Activated CD4-positive, CD25-positive, alpha-beta regulatory T cell treated with anti-CD3 and anti-CD28 coated beads, Interleukin-2, amount 50 U/mL, for 24 hours (primary cell): Measurements from ENCODE around the gene APCDD1L.

Experiments used
- ATAC-seq, 2 donors: fragments of 150-1000 bp; cut with Tn5 transposase; one replicate each; pipeline ENCODE4 v1.10.0; 2021; ENCODE audit warnings: mild to moderate bottlenecking in 1 of 2, moderate library complexity in 1 of 2

APCDD1L gene

DNA sequence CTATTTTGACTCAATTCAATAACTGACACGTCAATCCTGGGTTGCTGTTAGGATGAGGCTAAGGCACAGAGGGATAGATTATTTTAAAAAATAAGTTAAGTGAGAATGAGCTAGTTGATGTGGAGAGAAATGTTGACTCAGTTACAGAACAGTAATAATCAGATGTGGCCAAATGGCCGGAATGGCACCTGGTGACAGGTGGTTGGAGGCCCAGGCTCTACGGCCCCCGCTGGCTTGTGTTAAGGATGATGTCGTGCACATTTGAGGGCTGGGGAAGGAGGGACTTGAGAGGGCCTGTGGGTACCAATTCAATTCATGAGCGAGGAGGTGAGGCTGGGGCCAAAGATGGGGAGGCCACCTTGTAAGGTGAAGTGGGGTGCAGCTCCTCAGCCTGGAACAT lies 31.7 kb downstream of the APCDD1L start:
- ATAC-seq = no peak

DNA sequence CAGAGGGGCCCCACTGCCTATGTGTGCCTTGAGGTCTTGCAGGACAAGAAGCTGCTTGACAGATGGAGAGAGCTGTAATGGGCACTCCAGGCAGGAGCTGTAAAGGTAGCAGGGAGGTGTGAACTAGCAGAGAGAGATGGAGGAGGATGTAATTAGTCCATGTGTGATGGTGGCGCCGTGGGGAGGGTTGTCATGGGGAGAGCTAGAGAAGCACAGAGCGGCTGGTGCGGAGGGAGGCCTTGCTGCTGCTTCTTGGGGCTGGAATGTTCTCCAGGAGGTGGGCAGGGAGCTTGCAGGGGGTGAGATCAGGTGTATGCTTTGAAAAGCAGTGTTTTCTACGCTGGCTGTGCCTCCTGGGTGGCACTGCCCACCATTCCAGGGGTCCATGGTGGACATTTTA lies 32.1 kb downstream of the APCDD1L start:
- ATAC-seq = no peak

DNA sequence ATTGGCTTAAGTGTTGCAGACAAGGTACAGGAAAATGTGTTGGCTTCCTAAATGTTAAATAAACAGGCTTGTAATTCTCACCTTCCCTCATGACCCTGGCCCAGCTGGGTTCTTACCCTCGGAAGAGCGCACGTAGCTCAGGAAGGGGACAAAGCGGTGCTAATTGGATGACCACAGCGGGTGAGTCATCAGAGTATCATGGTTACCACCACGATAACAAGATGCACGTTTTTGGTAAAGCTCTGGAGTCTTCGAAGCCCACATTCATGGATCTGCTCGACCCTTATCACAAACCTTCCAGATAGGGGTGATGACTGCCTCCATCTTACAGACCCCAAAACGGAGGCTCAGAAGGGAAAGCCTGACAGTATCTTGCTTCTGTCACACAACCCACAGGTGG lies 32.8 kb downstream of the APCDD1L start:
- no peak for ATAC-seq

DNA sequence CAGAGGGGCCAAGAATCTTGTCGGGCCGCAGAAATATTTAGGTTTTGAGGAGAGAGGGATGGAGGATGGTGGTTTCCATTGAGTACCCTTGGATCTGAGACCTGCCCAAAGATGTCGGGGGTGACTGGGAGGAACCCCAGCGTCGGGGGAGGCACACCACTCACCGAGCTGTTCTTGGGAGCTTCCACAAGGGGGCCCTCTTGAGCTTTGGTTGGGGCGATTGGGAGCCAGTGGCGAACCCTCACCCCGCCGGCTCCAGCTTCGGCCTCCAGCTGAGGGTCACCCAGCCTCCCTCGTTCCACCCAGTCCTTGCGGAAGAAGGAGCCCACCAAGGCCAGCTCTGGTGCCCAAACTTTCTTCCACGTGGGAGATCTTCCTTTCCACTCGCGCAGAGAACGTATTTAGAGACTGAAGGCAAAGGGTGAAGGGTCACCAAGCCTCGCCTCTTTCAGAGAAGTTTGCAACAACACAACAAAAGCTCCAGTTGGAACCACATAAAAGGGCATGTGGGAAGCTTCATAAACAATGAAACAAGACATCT lies 33.6 kb downstream of the APCDD1L start:
- ATAC-seq = no peak

DNA sequence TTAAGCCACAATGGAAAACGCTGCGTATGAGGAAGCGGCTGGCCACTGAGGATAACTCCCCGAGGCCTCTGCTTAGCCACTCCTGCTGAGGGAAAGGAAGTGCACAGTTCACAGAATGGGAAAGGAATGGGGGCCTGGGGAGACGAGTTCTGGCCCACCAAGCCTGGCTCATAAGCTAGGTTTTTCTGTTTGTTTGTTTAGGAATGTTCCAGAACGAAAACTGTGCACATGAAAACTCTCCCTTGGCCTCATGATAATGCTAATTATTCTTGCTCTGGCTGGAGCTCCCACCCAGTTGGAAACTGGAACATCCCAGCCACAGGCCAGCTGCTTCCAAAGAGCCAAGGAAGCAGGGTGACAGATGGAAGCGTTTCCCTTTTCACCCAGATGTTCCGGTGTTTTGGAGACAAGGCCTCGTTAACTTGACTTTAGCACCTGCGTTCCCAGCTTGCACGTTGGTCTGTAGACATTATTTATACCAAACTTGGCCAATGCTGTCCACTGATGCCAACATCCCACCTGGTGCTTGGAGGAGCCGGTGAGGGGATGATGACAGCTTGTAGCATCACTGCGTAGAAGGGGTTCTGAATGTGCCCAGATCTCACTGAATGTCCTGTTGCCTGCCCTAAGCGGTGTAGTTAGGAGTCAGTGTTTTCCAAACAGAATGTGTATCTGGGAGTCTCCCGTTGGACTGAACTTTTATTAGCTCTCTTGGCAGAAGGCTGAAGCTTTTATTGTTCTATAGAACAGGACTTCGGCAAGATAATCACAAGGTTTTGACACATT lies 34.5 kb downstream of the APCDD1L start:
- ATAC-seq = no peak

DNA sequence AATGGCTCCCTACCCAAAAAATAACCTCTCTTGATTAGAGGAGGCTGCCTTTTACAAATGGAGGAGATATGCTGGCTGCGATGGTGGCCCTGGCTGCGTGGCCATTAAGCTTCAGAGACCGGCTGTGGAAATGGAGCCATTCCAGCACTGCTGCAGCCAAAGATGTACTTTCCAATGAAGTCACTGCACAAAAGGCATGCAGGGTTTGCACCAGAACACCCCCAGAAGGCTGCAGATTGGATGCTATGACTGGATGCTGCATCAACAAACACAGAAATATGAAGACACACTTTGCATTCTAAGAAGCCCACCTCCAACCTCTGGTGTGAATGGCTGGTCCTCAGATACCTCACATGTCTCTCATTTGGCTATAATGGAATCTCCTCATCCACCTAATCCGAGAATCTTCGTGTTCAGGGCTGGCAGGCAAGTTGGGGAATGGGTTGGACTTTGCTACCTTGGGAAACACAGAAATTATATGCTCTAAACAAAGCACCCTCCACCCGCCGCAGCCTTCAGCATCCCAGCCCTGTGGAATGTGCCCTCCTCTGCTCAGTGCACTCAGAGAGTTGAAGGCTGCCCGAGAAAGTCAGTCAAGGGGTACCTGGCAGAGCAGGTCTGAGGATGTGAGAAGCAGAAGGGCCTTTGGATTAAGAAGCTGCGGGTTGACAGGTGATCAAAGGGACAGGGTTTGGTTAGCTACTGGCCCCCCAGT lies 35.3 kb downstream of the APCDD1L start:
- ATAC-seq = no peak

DNA sequence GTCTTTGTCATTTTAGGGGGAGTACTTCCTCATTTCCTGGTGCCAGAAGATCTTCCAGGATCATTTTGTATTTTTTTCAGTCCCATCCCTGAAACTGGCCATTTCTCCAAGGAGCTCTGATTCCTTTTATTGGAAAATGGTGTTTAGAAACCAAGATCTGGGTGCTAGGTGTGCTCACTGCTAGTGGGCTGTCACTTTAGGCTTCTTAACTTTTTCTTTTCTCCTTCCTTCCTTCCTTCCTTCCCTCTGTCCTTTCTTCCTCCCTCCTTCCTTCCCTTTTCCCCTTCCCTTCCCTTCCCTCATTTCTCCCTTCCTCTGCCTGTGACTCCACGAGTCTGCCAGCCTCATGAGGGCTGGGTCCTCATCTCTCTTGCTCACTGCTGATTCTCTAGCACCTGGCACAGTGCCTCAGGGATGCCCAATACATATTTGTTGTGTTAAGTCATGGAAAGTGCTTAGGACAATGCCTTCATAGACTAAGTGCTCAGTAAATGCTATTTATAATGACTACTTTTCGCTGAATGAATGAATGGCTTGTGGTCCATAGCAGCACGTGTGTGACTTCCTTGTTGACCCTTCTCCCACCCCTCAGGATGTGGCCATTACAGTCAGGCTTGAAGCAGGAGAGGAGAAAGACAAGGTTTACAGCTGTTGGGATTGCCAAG lies 36.9 kb downstream of the APCDD1L start:
- ATAC-seq = no peak

DNA sequence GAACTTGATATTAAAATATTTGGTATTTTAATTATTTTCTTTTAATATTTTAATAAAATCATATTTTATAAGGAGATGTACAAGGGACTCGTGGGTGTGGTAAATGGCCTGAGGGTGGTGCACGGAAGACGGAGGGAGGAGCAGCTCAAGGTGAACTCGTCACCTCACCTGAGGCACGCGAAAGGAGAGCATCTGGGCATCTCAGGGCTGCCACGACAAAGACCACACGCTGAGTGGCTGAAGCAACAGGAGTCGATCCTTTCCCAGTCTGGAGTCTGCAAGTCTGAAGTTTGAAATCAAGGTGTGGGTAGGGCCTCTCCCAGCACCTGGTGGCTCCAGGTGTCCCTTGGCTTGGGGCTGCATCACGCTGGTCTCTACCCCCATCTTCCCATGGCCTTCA lies 39.7 kb downstream of the APCDD1L start:
- ATAC-seq = no peak

DNA sequence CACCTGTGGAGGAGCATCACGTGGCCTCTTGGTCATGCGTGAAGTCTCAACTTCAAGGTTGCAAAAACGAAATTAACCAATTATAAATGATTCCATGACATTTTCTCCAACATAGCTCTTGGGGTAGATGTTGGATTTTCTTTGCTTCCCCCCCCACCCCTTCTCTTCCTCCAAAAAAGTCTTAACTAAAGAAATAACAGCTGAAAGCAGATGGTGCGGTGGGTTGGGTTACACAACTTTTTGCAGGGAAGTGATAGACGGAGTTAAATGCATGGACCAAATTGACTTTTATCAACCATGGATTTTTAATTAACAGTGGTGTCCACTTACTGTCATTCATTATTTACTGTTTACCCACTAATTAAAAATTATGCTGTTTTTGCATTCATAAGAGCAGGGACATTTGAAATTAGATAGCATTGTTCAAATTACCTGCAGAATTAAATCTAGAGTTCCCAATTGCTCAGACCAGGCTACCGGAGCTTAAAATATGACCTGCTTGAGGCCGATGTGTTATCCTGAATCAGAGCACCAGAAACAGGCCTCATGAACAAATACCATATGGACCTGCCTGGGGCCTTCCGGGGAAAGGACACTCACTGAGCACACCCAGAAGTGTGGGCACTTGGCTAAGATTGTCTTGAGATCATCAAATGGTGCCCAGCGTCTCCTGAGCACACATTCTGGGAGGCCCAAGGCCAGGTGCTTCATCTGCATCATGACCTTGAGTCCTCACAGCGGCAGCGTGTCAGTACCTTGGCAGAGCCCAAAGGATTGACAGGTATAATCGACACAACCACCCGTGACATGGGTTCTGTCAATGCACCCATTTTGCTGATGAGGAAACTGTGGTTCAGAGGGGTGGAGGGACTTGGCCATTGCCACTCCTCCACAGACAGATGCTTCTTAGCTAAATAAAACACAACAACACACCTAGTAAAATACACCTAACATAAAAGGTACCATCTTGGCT lies 41.5 kb downstream of the APCDD1L start:
- no peak for ATAC-seq

DNA sequence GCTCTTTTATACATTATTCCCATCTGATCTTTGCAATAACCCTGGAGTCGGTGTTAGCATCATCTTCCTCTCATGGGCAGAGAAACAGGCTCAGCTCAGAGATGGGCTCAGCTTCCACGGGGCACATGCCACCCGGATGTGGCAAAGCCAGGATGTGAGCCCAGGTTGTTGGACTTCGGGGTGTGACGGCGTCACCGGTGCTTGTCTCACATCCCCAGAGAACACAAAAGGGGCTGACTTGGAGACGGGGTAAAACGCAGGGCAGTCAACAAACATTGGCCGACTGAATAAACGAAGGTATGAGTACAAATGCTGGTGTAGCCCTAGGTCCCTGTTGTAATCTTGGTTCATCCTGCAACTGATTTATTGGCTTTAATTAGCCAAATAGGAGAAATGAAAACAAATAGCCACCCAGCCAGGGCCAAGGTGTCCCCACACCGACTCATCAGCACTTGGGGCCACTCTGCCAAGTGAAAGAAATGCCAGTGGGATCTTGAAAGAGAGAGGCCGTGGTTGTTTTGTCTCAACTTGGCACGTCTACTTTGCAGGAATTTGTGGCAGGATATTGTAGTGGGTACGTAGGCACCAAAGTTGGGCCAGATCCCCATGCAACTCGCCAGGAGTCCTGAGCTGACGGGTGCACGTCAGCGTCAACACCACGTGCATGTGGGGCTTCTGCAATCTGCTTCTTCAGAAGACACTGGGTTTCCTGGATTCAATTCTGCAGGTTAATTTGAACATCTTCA lies 42.8 kb downstream of the APCDD1L start:
- ATAC-seq = no peak

DNA sequence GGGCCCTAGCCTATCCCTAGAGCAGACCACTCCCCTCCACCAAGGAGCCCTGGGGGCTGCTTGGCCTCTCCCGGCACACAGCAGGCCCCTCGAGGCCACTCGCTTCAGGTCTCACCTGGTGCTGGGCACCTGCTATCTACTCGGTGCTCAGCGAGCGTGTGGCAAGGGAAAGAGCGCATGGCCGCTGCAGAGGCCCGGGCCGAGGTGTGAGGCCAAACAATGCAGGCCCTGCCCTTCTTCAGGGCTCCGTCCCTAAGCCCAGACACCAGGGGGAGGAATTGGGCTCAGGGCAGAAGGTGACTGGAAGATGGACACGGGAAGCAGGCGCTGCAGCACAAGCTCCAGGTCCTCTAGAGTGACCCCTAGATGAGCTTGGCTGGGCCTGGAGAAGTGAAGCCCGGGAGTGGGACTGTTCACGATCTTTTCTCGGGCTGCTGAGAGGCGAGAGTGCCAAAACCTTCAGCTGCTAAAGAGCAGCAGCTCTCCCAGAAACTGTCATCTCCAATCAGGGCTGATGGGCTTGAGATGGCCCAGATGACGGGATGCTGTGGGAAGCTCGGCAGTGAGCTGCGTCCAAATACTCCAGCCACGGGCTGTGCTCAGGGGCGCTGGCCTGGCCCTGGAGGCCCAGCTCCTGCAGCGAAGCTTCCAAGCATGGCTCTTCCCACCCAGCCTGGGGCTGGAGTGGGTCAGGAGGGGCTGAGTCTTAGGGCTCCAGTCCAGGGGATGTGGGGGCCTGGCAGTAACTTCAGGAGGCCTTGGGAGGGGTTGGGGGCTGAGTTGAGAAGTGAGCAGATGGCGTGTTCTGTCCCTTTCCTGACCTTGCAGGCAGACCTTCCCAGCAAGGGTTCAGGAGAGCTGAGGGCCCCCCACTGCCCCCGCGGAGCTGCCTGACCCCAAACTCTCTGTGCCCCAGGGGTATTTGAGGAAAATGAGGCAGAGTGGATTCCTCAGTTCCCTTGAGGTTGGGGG lies 43.7 kb downstream of the APCDD1L start:
- ATAC-seq = no peak

DNA sequence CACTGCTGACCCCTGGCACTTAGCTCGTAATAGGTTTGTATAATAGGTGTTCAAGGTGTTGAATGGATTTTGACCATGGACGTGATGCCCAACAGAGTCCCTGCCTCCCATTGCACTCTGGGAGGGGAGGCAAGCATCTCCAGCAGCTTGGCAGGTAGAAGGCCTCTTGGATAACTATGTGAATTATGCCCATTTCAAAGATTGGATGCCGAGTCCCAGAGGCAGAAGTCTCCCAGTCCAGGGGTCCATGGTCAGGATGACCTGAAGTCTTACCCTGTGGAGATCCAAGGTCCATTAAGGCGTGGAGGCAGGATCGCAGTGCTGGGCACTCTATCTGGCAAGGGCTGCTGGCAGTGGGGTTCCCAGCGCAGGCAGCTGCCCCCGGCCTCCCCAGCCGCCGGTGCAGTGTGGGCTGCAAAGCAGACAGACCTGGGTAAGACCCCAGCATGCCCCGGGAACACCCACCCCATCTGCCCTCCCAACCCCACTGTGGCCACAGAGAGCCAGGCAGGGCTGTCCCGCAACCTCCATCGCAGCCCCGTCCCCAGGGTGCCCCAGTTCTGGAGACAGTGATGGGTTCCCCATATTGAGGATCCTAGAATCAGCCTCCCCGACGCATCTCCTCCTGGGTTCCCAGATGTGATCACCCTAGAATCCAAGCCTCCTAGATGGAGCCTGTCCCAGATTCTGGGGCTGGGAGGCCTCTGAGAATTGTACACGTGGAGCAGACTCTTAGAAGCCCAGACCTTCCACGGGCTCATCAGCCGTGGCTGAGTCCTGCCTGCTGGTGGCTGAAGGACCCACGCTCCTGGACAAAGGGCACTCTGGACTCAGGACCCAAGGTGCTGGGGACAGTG lies 44.6 kb downstream of the APCDD1L start:
- ATAC-seq = no peak

DNA sequence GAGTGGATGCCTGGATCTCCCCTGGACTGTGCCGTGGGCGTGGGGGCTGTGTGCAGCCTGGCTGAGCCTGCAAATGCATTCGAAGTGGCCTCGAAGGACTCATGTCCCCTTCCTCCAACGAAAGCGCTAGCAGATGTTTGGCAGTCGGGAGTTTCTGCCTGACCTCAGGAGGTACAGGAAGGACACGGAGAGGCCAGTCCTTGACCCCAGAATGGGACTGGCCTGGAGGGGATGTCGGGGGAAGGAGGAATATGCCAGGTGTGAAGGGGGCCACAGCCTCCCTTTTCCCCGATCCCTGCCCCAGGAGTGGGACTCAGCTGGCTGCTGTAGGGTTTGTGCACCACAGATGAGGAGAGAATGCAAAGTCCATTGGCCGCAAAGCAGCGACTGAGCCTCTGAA lies 45.6 kb downstream of the APCDD1L start:
- ATAC-seq = no peak

DNA sequence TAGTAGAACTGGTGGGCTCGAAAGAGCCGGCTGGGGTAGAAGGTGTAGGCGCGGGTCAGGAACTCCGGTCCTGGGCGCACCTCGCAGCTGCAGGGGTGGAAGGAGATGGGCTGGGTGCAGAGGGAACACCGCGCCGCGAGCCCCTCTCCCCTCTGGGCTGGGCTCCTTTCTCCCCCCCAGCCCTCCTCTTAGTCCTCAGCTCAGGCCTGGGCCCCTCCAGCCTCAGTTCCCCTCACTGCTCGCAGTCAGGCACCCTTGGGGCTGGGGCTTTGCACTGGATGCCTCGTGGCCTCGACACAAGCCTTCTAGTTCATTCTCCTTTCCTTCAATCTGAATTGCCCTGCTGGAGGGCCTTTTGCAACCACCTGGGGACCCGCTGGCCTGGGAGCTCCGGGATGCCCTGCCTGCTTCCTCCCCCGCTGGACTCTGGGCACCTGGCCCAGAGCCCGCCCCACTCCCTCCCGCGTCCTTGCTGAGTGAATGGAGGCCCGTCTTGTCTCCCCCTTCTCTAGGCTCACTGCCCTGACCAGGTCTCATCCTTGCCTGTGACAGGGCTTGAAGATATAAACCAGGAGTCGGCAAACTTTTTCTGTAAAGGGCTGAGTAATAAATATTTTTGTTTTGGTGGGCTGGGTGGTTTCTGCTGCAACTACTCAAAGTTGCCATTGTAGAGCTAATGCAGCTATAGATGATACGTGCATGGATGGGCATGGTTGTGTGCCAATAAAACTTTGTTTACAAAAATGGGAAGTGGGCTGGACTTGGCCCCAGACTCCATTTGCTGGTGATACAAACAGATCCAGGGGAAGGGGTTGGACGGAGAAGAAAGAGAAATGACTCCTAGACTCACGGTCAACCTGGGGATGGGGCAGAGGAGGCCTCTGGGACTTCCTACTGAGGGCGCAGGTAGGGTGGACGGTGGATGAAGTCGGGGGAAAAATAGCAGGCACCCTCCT lies 47.3 kb downstream of the APCDD1L start:
- no peak for ATAC-seq

DNA sequence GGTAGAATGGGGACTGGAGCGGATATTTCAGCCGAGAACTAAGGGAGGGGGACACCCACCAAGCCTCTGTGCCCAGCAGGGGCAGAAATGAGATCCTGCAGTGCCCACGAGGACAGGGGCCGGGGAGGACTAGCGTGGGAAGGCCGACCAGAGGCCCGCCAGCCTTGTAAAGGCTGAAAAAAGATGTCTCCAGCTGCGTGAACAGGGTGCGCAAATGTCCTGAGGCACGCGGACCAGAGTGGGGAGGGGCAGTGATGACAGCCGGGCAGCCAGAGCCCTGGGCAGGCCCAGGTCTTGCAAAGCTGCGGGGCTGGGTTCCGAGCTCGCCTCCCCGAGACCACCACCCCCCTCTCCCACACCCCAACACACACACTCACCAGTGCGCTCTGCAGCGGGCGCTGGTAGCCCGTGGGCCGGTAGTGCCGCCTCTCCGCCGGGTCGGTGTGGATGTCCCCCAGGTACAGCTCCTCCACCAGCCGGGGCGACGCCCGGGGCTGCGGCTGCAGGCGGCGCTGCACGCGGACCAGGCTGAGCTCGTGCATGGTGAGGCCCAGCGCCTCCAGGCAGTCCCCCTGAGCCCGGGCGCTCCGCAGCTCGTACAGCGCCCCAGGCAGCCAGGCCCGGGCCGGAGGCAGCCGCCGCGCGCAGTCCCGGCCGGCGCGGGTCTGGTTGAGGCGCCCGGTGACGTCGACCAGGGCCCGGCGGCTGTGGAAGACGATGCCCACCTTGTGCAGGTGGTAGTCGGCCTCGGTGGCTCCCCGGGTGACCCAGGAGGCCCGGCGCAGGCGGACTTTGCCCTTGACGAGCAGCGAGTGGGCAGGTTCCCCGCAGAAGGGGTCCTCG lies 48.2 kb downstream of the APCDD1L start:
- ATAC-seq = no peak

DNA sequence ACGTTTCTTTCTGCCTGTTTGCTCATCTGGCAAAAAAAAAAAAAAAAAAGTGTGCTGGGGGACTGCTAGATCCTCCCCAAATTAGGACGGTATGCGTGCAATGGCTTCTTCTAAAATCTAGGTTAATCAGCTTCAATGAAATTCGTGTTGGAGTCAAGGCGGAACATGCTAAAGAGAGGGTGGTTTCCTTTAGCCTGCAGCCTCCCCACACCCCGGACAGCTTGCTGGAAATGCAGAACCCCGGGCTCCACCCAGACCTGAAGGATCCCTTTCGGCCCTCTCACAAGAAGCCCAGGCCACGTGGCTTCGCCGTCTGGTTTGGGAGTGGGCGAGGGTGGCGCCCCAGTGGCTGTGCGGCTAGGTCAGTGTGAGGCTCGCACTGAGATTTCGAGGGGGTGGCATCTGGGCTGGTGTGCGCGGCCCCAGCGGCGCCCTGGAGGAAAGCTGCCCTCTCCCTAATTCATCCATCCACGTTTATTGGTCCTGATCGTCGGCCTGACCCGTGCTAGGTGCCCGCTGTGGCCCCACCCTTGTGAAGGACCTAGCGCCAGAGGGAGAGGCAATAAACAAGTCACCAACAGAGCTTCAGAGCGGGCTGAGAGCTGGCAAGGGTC lies 49.0 kb downstream of the APCDD1L start:
- ATAC-seq = no peak

DNA sequence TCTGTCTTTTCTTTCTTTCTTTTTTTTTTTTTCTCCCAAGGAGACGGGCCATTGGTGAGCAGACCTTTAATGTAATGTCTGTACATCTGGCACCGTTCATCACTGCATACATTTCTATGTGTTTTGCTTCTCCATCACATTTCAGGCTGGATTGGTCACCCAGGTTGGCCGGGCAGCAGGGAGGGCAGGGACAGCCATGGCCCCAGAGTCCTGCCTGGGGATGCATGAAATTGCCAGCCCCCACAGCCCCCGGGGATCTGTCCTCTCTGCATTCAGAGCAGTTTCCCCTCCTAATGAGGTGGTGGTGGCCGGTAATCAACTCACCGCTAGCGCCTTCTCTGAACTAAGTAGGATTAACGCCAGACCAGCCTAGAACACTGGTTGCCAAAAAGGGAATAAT lies 50.4 kb downstream of the APCDD1L start:
- ATAC-seq = no peak
